ENCODE data around the gene VWA5A. TPM values are rescaled to one million over a fixed set of nuclear protein-coding genes. Genes with fewer than 3 reads are reported as not detected.
"Not testable (repeated sequence)": the region's sequence is repeated elsewhere in the genome, so short reads cannot be mapped to it uniquely, and the experiment has no call there.

VWA5A gene
- polyA plus RNA-seq, 1 donor from 2014 or later: 82.2 TPM

- no peak overlapping the region for H3K4me2 ChIP-seq (ENCODE audit: low read length)
- TF ChIP-seq EZH2 (IDR thresholded peaks at IDR 0.05; ENCODE audit: borderline replicate concordance, insufficient read depth, low read length, poor library complexity, severe bottlenecking): no peak
- TF ChIP-seq RAD21 (conservative IDR thresholded peaks at IDR 0.05): no peak
- TF ChIP-seq SMC3 (conservative IDR thresholded peaks at IDR 0.05; ENCODE audit: poor library complexity): no peak
- no peak for TF ChIP-seq EP300 (conservative IDR thresholded peaks at IDR 0.05; ENCODE audit: poor library complexity, severe bottlenecking)
- TF ChIP-seq CTCF (IDR thresholded peaks at IDR 0.05; ENCODE audit: poor library complexity, severe bottlenecking): no peak
- no peak for TF ChIP-seq POLR2AphosphoS5 (IDR thresholded peaks at IDR 0.05)
- TF ChIP-seq REST (IDR thresholded peaks at IDR 0.05; ENCODE audit: borderline replicate concordance): no peak
- TF ChIP-seq TAF1 (IDR thresholded peaks at IDR 0.05; ENCODE audit: low read depth): no peak
- no peak for TF ChIP-seq MXI1 (conservative IDR thresholded peaks at IDR 0.05; ENCODE audit: poor library complexity, severe bottlenecking)
These were observed 8.4 kb downstream of the VWA5A start for GRCh38 chr11:124123622-124124021.

GRCh38 chr11:124127134-124127533 is 11.9 kb downstream of the VWA5A start:
- H2AFZ ChIP-seq (ENCODE audit: low read depth, low read length); H3K27ac ChIP-seq (ENCODE audit: low read length); H3K9ac ChIP-seq (ENCODE audit: low read length); H3F3A ChIP-seq (ENCODE audit: insufficient read depth, low read length, poor library complexity, severe bottlenecking); H3K79me2 ChIP-seq (replicated peaks; ENCODE audit: insufficient read depth, low read length); H3K4me2 ChIP-seq (ENCODE audit: low read length); H3K4me3 ChIP-seq (ENCODE audit: low read length); H3K27me3 ChIP-seq (ENCODE audit: insufficient read depth, low read depth, low read length); H3K9me2 ChIP-seq (ENCODE audit: insufficient read depth, low read length); H4K20me1 ChIP-seq (ENCODE audit: insufficient read depth); H3K9me3 ChIP-seq (ENCODE audit: low read length): not testable (repeated sequence)
- peaks cover 13% of the 10 kb centered on the region for H3K36me3 ChIP-seq (ENCODE audit: insufficient read depth, low read length)

More at GRCh38 chr11:124123622-124124021, 8.4 kb downstream of the VWA5A start:
- H3F3A ChIP-seq (ENCODE audit: insufficient read depth, low read length, poor library complexity, severe bottlenecking): no peaks in the 10 kb centered on the region
- H3K79me2 ChIP-seq (replicated peaks; ENCODE audit: insufficient read depth, low read length): no peaks in the 10 kb centered on the region
- no peak overlapping the region for H3K27ac ChIP-seq (ENCODE audit: low read length)
- H3K9ac ChIP-seq (ENCODE audit: low read length): no peak overlapping the region
- H3K4me3 ChIP-seq (ENCODE audit: low read length): no peak overlapping the region
- no peaks in the 10 kb centered on the region for H3K27me3 ChIP-seq (ENCODE audit: insufficient read depth, low read depth, low read length)
- no peak overlapping the region for H2AFZ ChIP-seq (ENCODE audit: low read depth, low read length)
- no peaks in the 10 kb centered on the region for H4K20me1 ChIP-seq (ENCODE audit: insufficient read depth)
- H3K9me2 ChIP-seq (ENCODE audit: insufficient read depth, low read length): no peaks in the 10 kb centered on the region
- H3K36me3 ChIP-seq (ENCODE audit: insufficient read depth, low read length): peaks cover 22% of the 10 kb centered on the region
- no peaks in the 10 kb centered on the region for H3K9me3 ChIP-seq (ENCODE audit: low read length)

GRCh38 chr11:124143034-124143433 is 27.8 kb downstream of the VWA5A start:
- H3K79me2 ChIP-seq (replicated peaks; ENCODE audit: insufficient read depth, low read length): no peaks in the 10 kb centered on the region
- no peak overlapping the region for H3K4me2 ChIP-seq (ENCODE audit: low read length)

More at GRCh38 chr11:124143034-124143433, 27.8 kb downstream of the VWA5A start:
- no peaks in the 10 kb centered on the region for H3K9me2 ChIP-seq (ENCODE audit: insufficient read depth, low read length)
- no peaks in the 10 kb centered on the region for H3K9me3 ChIP-seq (ENCODE audit: low read length)
- TF ChIP-seq CTCF (IDR thresholded peaks at IDR 0.05; ENCODE audit: poor library complexity, severe bottlenecking) (no peak), SMC3 (conservative IDR thresholded peaks at IDR 0.05; ENCODE audit: poor library complexity) (no peak), REST (IDR thresholded peaks at IDR 0.05; ENCODE audit: borderline replicate concordance) (no peak), POLR2AphosphoS5 (IDR thresholded peaks at IDR 0.05) (no peak), MXI1 (conservative IDR thresholded peaks at IDR 0.05; ENCODE audit: poor library complexity, severe bottlenecking) (no peak), RAD21 (conservative IDR thresholded peaks at IDR 0.05) (no peak), TAF1 (IDR thresholded peaks at IDR 0.05; ENCODE audit: low read depth) (no peak)
- peaks cover 26% of the 10 kb centered on the region for H3K36me3 ChIP-seq (ENCODE audit: insufficient read depth, low read length)
- H3K27me3 ChIP-seq (ENCODE audit: insufficient read depth, low read depth, low read length): no peaks in the 10 kb centered on the region
- H2AFZ ChIP-seq (ENCODE audit: low read depth, low read length): no peak overlapping the region
- H3K27ac ChIP-seq (ENCODE audit: low read length): no peak overlapping the region
- H3K4me3 ChIP-seq (ENCODE audit: low read length): no peak overlapping the region
- H3F3A ChIP-seq (ENCODE audit: insufficient read depth, low read length, poor library complexity, severe bottlenecking): no peaks in the 10 kb centered on the region
- no peak overlapping the region for H3K9ac ChIP-seq (ENCODE audit: low read length)
- H4K20me1 ChIP-seq (ENCODE audit: insufficient read depth): no peaks in the 10 kb centered on the region

Data from neural cell (in vitro differentiated cells).